Left kidney (tissue), 2 donors: ENCODE data around the gene PPARA. TPM values are rescaled to one million over a fixed set of nuclear protein-coding genes. Genes with fewer than 3 reads are reported as not detected.

Source experiments
- DNase-seq: peaks from one replicate; pipeline ENCODE4 v3.0.0-alpha.2; 2013
- polyA plus RNA-seq: library from polyadenylated mRNA; unstranded; fragments of 120-200 nt; gene quantifications from one replicate; pipeline ENCODE4 v1.2.1, GENCODE V29; 2013; ENCODE audit not compliant: insufficient read length

Gene PPARA
- polyA plus RNA-seq, 1 donor, result 32.4 TPM

DNA sequence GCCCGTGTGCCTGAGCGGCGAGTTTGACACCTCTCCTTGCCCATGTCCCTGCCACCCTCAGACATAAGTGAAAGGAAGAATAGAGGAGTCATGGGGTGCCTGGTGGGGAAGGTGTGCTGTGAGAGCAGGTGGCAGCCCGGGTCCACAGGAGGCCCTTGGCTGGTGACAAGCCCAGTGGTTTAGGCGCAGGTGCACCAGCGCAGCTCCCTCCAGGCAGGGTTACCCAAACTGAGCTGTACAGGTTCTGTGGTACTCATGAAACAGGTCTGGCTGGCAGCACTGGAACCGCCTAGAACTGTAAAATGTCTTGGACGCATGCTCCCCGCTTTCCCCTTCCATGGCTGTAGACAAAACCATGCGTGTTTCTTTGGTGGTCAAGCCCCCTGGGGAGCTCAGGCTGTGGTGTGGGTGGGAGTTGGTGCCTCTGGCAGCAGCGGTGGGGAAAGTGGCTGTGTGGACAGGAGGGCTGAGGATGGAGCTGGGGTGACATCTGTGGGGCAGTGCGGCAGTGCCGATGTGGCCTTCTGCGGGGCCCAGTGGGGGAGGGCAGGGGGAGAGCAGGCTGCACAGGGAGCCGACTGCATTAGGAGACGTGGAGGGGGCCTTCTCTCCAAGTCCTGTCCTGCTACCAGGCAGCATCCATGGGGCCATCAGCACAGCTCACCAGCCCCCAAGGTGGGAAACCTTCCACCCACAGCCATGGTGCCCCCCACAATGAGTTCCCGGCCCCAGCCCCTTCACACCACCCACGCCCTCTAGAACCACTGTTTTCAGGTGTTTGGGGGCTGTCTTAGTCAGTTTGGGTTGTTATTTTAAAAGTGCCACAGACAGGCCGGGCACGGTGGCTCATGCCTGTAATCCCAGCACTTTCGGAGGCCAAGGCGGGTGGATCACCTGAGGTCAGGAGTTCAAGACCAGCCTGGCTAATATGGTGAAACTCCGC, 140.8 kb downstream of the PPARA start:
- no peak for DNase-seq

DNA sequence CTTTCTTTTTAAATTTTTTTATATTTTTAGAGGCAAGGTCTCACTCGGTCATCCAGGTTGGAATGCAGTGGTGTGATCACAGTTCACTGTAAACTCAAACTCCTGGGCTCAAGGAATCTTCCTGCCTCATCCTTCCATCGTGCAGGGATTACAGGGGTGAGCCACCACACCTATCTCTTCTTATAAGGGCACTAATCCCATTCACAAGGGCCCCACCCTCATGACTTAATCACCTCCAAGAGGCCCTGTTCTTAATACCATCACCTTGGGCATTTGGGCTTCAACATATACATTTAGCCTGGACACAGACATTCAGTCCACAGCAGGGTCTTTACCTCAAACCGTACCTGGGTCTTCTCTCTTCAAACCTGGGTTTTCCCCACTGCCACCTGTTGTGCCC, 141.8 kb downstream of the PPARA start:
- no peak for DNase-seq

DNA sequence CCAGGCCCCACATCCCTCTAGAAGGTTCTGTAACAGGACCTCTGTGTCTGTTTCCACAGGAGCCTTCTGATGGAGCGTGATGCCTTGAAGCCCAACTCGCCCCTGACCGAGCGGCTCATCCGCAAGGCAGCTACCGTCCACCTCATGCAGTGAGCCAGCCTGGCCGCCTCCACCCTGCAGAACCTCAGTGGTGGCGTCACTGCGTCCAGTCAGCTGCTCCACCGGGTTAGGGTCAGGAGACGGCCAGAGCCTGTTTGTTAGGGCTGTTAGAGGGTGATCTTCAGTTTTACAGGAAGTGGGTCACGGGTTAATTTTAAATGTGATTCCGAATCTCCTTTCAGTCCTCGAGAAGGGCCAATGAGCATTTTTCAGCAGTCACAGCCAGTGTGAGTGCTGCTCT, 142.4 kb downstream of the PPARA start:
- DNase-seq, result no peak

Other genes starting within 250 kb of the PPARA start
- 7.5 TPM for gene WNT7B, start 173.4 kb upstream of the PPARA start, polyA plus RNA-seq
- 10.0 TPM for gene CDPF1, start 99.8 kb downstream of the PPARA start, polyA plus RNA-seq
- gene PKDREJ, start 112.8 kb downstream of the PPARA start, polyA plus RNA-seq, result 0.55 TPM
- gene TTC38, start 117.5 kb downstream of the PPARA start, polyA plus RNA-seq, result 53.3 TPM
- 25.2 TPM for gene GTSE1, start 146.3 kb downstream of the PPARA start, polyA plus RNA-seq
- 59.6 TPM for gene TRMU, start 185.2 kb downstream of the PPARA start, polyA plus RNA-seq